ENCODE data around the gene ST3GAL5. TPM values are rescaled to one million over a fixed set of nuclear protein-coding genes. Genes with fewer than 3 reads are reported as not detected.

The ST3GAL5 gene
- total and polyA plus RNA-seq, 8 donors, result 4.1 to 84.2 (median 11.8) TPM

DNA sequence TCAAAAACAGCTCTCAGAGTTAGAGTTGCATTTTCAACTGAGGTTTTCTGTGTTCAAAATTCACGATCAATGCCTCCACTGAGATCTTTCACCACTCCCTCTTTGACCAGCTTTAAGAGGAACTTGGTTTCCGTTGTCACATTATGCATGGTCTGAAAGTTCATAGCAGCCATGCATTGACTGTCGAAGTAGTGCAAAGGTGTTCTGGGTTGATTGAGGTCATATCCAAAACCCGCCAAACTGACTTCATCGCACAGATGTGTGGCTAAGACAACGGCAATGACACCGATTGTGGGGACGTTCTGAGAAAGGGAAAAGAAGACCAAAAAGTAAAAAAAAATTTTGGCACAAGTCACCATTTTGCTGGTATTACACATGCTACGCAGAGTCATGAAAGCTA, 48.7 kb downstream of the ST3GAL5 start:
- no peaks in the 10 kb centered on the region for H3K27me3 ChIP-seq
- no peaks in the 10 kb centered on the region for H3K4me1 ChIP-seq
- DNase-seq, result no peak
- no peaks in the 10 kb centered on the region for H3K9me3 ChIP-seq
- TF ChIP-seq POLR2AphosphoS5 (IDR thresholded peaks at IDR 0.05) (no peak), POLR2A (IDR thresholded peaks at IDR 0.05) (no peak), EP300 (IDR thresholded peaks at IDR 0.05) (no peak)
- TF ChIP-seq, protein P1, sequence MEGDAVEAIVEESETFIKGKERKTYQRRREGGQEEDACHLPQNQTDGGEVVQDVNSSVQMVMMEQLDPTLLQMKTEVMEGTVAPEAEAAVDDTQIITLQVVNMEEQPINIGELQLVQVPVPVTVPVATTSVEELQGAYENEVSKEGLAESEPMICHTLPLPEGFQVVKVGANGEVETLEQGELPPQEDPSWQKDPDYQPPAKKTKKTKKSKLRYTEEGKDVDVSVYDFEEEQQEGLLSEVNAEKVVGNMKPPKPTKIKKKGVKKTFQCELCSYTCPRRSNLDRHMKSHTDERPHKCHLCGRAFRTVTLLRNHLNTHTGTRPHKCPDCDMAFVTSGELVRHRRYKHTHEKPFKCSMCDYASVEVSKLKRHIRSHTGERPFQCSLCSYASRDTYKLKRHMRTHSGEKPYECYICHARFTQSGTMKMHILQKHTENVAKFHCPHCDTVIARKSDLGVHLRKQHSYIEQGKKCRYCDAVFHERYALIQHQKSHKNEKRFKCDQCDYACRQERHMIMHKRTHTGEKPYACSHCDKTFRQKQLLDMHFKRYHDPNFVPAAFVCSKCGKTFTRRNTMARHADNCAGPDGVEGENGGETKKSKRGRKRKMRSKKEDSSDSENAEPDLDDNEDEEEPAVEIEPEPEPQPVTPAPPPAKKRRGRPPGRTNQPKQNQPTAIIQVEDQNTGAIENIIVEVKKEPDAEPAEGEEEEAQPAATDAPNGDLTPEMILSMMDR (IDR thresholded peaks at IDR 0.05), result no peak
- 86 to 95% (median 88%) methylated on average over 9 of the region's 9 CpGs for WGBS, 5 donors
- intact Hi-C loops (cut with DNase I; ENCODE audit: low total_unique reads), result no loop called here
- no peak overlapping the region for H3K4me3 ChIP-seq
- no peak overlapping the region for H3K27ac ChIP-seq
- H3K36me3 ChIP-seq, result peaks cover 3 to 58% (median 47%) of the 10 kb centered on the region in 4 donors

DNA sequence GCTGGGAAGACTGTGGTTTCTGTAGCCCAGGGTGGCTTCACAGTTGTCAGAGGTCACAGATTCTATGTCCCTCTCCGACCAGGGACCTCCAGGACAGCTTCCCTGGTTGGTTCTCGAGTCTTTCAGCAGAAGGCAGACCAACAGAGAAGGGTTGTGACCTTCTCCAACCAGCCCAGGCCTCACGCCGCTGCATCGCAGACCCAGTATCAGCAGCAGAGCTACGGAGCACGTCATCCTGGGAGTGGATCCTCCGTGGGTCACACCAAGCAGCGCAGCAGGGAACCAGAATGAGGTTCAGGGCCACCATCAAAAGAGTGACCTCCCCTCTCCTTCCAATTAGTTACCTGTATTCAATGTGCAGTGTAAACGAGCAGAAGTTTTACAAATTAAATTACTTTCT, 49.3 kb downstream of the ST3GAL5 start:
- TF ChIP-seq, protein P1 (IDR thresholded peaks at IDR 0.05), result no peak
- TF ChIP-seq POLR2AphosphoS5 (IDR thresholded peaks at IDR 0.05) (no peak), EP300 (IDR thresholded peaks at IDR 0.05) (no peak), POLR2A (IDR thresholded peaks at IDR 0.05) (no peak)
- no peak for DNase-seq
- Histone ChIP-seq H3K4me1 (no peaks in the 10 kb centered on the region), H3K27me3 (no peaks in the 10 kb centered on the region), H3K27ac (no peak overlapping the region), H3K36me3 (peaks cover 3 to 54% (median 40%) of the 10 kb centered on the region in 4 donors), H3K9me3 (no peaks in the 10 kb centered on the region), H3K4me3 (no peak overlapping the region)
- WGBS, 5 donors, result 85 to 89% (median 86%) methylated on average over 10 of the region's 10 CpGs
- intact Hi-C loops (cut with DNase I; ENCODE audit: low total_unique reads), result loop anchor here (5.0 kb wide), 1 partner anchor 43 kb away; no protein-coding TSS in a partner anchor

DNA sequence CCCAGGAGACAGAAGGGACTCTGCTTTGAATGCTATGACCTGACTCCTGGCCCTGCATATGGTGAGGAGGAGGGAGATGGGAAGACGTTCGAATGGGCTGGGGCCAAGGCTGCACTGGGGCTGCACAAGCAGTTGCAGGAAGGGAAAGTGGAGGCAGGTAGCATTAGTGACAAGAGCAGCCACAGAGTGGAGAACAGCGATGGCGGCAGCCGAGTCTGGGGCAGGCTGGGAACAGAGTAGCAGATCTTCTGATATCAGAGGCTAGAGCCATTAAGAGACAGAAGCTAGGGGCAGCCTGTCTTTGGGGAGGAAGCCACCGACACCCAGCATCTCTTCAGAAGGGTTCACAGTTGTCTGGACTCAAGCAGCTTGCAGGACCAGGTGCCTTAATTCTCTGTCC, 50.1 kb downstream of the ST3GAL5 start:
- Histone ChIP-seq H3K4me3 (no peak overlapping the region), H3K27ac (no peak overlapping the region), H3K9me3 (no peaks in the 10 kb centered on the region), H3K4me1 (no peaks in the 10 kb centered on the region), H3K36me3 (peaks cover 0 to 46% (median 33%) of the 10 kb centered on the region in 4 donors), H3K27me3 (no peaks in the 10 kb centered on the region)
- intact Hi-C loops (cut with DNase I; ENCODE audit: low total_unique reads), result loop anchor here (5.0 kb wide), 1 partner anchor 44 kb away; no protein-coding TSS in a partner anchor
- TF ChIP-seq, protein P1 (IDR thresholded peaks at IDR 0.05), result no peak
- TF ChIP-seq POLR2A (IDR thresholded peaks at IDR 0.05) (no peak), POLR2AphosphoS5 (IDR thresholded peaks at IDR 0.05) (no peak), EP300 (IDR thresholded peaks at IDR 0.05) (no peak)
- no peak for DNase-seq
- 88 to 95% (median 90%) methylated on average over 6 of the region's 6 CpGs for WGBS, 5 donors

DNA sequence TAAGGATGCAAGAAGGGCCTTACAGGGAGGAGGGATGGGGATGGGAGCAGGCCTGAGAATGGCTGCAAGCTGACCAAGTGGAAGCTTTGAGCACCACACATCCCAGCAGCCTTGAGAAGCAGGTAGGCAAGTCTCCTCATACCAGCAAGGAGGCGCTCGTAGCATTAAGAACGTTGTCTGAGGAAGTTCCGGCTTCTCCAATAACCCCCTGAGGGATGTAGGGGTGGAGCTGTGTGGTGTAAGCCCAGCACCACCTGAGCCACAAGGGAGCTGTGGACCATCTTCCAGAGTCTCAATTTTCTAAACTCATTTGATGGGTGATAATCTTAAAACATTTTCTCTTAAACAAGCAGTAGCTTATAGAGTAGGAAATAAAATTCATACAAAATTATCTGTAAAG, 50.6 kb downstream of the ST3GAL5 start:
- H3K27ac ChIP-seq, result no peak overlapping the region
- TF ChIP-seq, protein P1 (IDR thresholded peaks at IDR 0.05), result no peak
- intact Hi-C loops (cut with DNase I; ENCODE audit: low total_unique reads), result loop anchor here (5.0 kb wide), 1 partner anchor 44 kb away; no protein-coding TSS in a partner anchor

More for the DNA sequence above, 50.6 kb downstream of the ST3GAL5 start:
- DNase-seq, result no peak
- WGBS, 5 donors, result 67 to 86% (median 76%) methylated on average over 4 of the region's 4 CpGs
- H3K36me3 ChIP-seq, result peaks cover 0 to 41% (median 30%) of the 10 kb centered on the region in 4 donors
- no peaks in the 10 kb centered on the region for H3K4me1 ChIP-seq
- H3K9me3 ChIP-seq, result no peaks in the 10 kb centered on the region
- H3K27me3 ChIP-seq, result no peaks in the 10 kb centered on the region
- H3K4me3 ChIP-seq, result no peak overlapping the region
